ENCODE data around the gene ZCCHC7. TPM values are rescaled to one million over a fixed set of nuclear protein-coding genes. Genes with fewer than 3 reads are reported as not detected.
"Not testable (repeated sequence)": the region's sequence is repeated elsewhere in the genome, so short reads cannot be mapped to it uniquely, and the experiment has no call there.

The ZCCHC7 gene
- total RNA-seq, 2 donors from 2014 or later, result 21.2 to 22.7 TPM

DNA sequence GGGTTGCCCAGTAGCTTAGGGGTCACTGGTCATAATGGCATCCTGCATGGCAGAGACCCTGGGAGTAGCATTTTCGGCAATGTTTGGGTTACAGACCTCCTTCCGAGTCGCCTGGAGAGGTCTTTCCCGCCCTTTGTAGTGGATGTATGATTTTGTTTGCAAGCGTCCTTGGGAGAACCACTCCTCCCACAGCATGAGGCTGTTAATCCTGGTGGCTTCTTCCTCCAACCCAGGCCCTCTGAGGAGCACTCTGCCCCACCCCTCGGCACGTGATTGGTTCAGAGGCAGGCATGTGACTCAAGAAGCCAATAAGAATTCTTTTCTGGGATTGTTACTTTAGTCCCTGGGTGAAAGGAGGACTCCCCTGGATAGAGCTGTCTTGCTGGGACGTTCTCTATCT lies 271.9 kb downstream of the ZCCHC7 start:
- H3K36me3 ChIP-seq (ENCODE audit: control insufficient read depth, insufficient read depth, low read length), result no peaks in the 10 kb centered on the region
- WGBS, 2 experiments (ENCODE audit: insufficient coverage in 1 of 2, insufficient read length in 1 of 2), result 68 to 71% methylated on average over 1 to 7 of the region's 8 CpGs
- TF ChIP-seq CTCF (conservative IDR thresholded peaks at IDR 0.05), result no peak
- H3K27ac Mint-ChIP-seq, result no peak overlapping the region
- no peaks in the 10 kb centered on the region for H3K4me1 Mint-ChIP-seq
- no peak overlapping the region for H3K4me3 Mint-ChIP-seq
- DNase-seq, result peak; percentile 75
- no peaks in the 10 kb centered on the region for H3K27me3 Mint-ChIP-seq (ENCODE audit: insufficient read depth)
- H3K27ac ChIP-seq (ENCODE audit: low read depth, low read length), result no peak overlapping the region
- no peaks in the 10 kb centered on the region for H3K9me3 Mint-ChIP-seq
- no peaks in the 10 kb centered on the region for H3K9me3 ChIP-seq (ENCODE audit: control insufficient read depth, low read length)
- H3K4me1 ChIP-seq (ENCODE audit: control insufficient read depth, insufficient read depth, low read length), result no peaks in the 10 kb centered on the region
- H3K36me3 Mint-ChIP-seq (ENCODE audit: low read depth), result no peaks in the 10 kb centered on the region
- no peaks in the 10 kb centered on the region for H3K27me3 ChIP-seq (ENCODE audit: control insufficient read depth, insufficient read depth, low read length, poor library complexity, severe bottlenecking)
- no peak overlapping the region for H3K9ac ChIP-seq (ENCODE audit: extremely low read depth, low read length, poor library complexity, severe bottlenecking)
- H3K4me3 ChIP-seq (ENCODE audit: low read length), result no peak overlapping the region

DNA sequence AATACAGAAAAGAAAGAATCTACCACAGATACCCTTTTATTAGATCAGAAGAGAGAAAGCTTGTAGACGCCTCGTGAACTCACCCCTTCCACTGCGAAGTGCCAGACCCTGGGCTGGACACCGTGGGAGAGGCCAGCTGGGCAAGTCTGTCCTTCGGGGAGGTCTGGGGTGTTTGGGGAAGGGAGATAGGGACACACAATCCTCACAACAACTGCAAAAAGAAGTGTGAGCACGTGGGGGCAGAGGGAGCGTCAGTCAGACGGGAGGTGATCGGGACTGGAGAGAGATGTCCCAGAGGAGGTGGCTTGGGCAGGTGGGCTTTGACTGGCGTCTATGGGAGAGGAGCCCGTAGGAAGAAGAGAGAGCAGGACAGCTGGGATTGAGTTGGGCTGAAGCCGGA lies 274.9 kb downstream of the ZCCHC7 start:
- H3K9me3 Mint-ChIP-seq, result no peaks in the 10 kb centered on the region
- no peak overlapping the region for H3K27ac ChIP-seq (ENCODE audit: low read depth, low read length)
- H3K27me3 ChIP-seq (ENCODE audit: control insufficient read depth, insufficient read depth, low read length, poor library complexity, severe bottlenecking), result no peaks in the 10 kb centered on the region
- H3K4me3 Mint-ChIP-seq, result no peak overlapping the region
- H3K36me3 Mint-ChIP-seq (ENCODE audit: low read depth), result no peaks in the 10 kb centered on the region
- H3K36me3 ChIP-seq (ENCODE audit: control insufficient read depth, insufficient read depth, low read length), result no peaks in the 10 kb centered on the region
- DNase-seq, result no peak
- no peak overlapping the region for H3K4me3 ChIP-seq (ENCODE audit: low read length)
- no peak for TF ChIP-seq CTCF (conservative IDR thresholded peaks at IDR 0.05)
- no peak overlapping the region for H3K27ac Mint-ChIP-seq
- no peaks in the 10 kb centered on the region for H3K27me3 Mint-ChIP-seq (ENCODE audit: insufficient read depth)
- no peaks in the 10 kb centered on the region for H3K4me1 ChIP-seq (ENCODE audit: control insufficient read depth, insufficient read depth, low read length)
- H3K4me1 Mint-ChIP-seq, result no peaks in the 10 kb centered on the region
- H3K9me3 ChIP-seq (ENCODE audit: control insufficient read depth, low read length), result peaks cover 4% of the 10 kb centered on the region
- H3K9ac ChIP-seq (ENCODE audit: extremely low read depth, low read length, poor library complexity, severe bottlenecking), result no peak overlapping the region
- 74% methylated on average over 5 to 11 of the region's 12 CpGs for WGBS, 2 experiments (ENCODE audit: insufficient coverage in 1 of 2, insufficient read length in 1 of 2)

DNA sequence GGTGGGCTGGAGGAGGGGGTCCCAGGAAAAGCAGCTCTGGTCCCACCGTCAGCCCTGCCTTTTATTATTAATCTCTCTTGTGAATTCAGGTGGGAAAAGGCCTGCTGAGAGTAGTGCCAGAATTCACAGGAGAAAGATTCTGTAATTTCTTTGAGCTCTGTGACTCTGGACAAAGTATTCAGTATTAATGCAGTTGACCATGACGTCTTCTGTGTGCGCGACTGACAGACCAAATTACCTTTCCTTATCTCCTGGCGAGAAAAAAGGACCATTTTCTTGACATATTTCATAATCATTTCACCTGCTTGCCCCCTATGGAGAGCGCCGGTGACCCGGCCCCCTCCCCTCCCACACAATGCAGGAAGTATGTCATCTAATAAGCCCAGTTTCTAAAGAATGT lies 275.3 kb downstream of the ZCCHC7 start:
- Mint-ChIP-seq H3K9me3 (no peaks in the 10 kb centered on the region), H3K27me3 (ENCODE audit: insufficient read depth) (no peaks in the 10 kb centered on the region), H3K36me3 (ENCODE audit: low read depth) (no peaks in the 10 kb centered on the region), H3K4me3 (no peak overlapping the region), H3K27ac (no peak overlapping the region), H3K4me1 (no peaks in the 10 kb centered on the region)
- Histone ChIP-seq H3K36me3 (ENCODE audit: control insufficient read depth, insufficient read depth, low read length) (no peaks in the 10 kb centered on the region), H3K27me3 (ENCODE audit: control insufficient read depth, insufficient read depth, low read length, poor library complexity, severe bottlenecking) (no peaks in the 10 kb centered on the region), H3K9me3 (ENCODE audit: control insufficient read depth, low read length) (peaks cover 4% of the 10 kb centered on the region), H3K4me3 (ENCODE audit: low read length) (no peak overlapping the region), H3K27ac (ENCODE audit: low read depth, low read length) (no peak overlapping the region), H3K9ac (ENCODE audit: extremely low read depth, low read length, poor library complexity, severe bottlenecking) (no peak overlapping the region), H3K4me1 (ENCODE audit: control insufficient read depth, insufficient read depth, low read length) (no peaks in the 10 kb centered on the region)
- DNase-seq, result no peak
- TF ChIP-seq CTCF (conservative IDR thresholded peaks at IDR 0.05), result no peak
- 90 to 100% methylated on average over 4 to 8 of the region's 8 CpGs for WGBS, 2 experiments (ENCODE audit: insufficient coverage in 1 of 2, insufficient read length in 1 of 2)

- H3K36me3 ChIP-seq (ENCODE audit: control insufficient read depth, insufficient read depth, low read length); H3K36me3 Mint-ChIP-seq (ENCODE audit: low read depth); H3K4me1 Mint-ChIP-seq; H3K27me3 Mint-ChIP-seq (ENCODE audit: insufficient read depth); H3K27ac ChIP-seq (ENCODE audit: low read depth, low read length); H3K4me3 Mint-ChIP-seq; DNase-seq; H3K9ac ChIP-seq (ENCODE audit: extremely low read depth, low read length, poor library complexity, severe bottlenecking); H3K9me3 Mint-ChIP-seq; H3K4me3 ChIP-seq (ENCODE audit: low read length); H3K9me3 ChIP-seq (ENCODE audit: control insufficient read depth, low read length); H3K27me3 ChIP-seq (ENCODE audit: control insufficient read depth, insufficient read depth, low read length, poor library complexity, severe bottlenecking); H3K27ac Mint-ChIP-seq; H3K4me1 ChIP-seq (ENCODE audit: control insufficient read depth, insufficient read depth, low read length): not testable (repeated sequence)
- WGBS, 2 experiments (ENCODE audit: insufficient coverage in 1 of 2, insufficient read length in 1 of 2), result 88 to 100% methylated on average over 1 to 3 of the region's 3 CpGs
These were observed 277.6 kb downstream of the ZCCHC7 start for GRCh38 chr9:37397948-37398347.

Measured in endodermal cell (in vitro differentiated cells).